ENCODE results near the gene PCDH9. TPM values are rescaled to one million over a fixed set of nuclear protein-coding genes. Genes with fewer than 3 reads are reported as not detected.

Gene PCDH9
- total and polyA plus RNA-seq, 2 of the 13 experiments (the other 11 are each of a cell fraction or from before 2014, with no cell fraction given) = 0.09 TPM; not detected in 1

GRCh38 chr13:66273011-66273410 lies 957.1 kb downstream of the PCDH9 start (continued):
- TF ChIP-seq ZBTB40 (IDR thresholded peaks at IDR 0.05) (no peak), ZBTB40 (CRISPR knock-in tag; IDR thresholded peaks at IDR 0.05) (no peak), ZNF781 (CRISPR knock-in tag; IDR thresholded peaks at IDR 0.05; ENCODE audit: borderline replicate concordance, not compliant biosample characterization) (no peak), SALL1 (CRISPR knock-in tag; IDR thresholded peaks at IDR 0.05) (no peak), ZFP36L1 (CRISPR knock-in tag; IDR thresholded peaks at IDR 0.05) (no peak), MBD4 (IDR thresholded peaks at IDR 0.05; ENCODE audit: borderline replicate concordance, low read length) (no peak)
